ENCODE results near the gene JAKMIP2.

DNA sequence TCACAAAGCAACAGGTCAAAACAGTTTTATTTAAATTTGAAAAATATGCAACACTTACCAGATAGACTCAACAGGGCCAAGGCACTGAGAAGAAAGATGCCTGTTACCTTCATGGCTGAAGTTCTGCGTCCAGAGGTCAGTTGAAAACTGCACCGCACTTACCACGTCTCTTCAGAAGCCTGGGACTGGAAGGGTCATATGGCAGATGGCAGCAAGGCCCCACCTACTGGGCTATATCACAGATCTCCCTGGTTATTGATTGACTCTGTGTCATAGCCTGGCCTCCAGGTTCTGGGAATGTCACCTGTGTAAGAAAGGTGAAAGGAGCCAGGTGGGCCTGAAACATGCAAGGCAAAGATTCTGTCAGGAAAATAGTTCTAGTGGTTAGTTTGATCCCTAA is 48.9 kb upstream of the JAKMIP2 start, which contains the start of gene SPINK1:
- TF ChIP-seq POLR2A (IDR thresholded peaks at IDR 0.05) (no peak), POLR2AphosphoS5 (IDR thresholded peaks at IDR 0.05; ENCODE audit: insufficient read depth in 1 of 2, low read depth in 1 of 2) (no peak)
- TF ChIP-seq, protein P1, sequence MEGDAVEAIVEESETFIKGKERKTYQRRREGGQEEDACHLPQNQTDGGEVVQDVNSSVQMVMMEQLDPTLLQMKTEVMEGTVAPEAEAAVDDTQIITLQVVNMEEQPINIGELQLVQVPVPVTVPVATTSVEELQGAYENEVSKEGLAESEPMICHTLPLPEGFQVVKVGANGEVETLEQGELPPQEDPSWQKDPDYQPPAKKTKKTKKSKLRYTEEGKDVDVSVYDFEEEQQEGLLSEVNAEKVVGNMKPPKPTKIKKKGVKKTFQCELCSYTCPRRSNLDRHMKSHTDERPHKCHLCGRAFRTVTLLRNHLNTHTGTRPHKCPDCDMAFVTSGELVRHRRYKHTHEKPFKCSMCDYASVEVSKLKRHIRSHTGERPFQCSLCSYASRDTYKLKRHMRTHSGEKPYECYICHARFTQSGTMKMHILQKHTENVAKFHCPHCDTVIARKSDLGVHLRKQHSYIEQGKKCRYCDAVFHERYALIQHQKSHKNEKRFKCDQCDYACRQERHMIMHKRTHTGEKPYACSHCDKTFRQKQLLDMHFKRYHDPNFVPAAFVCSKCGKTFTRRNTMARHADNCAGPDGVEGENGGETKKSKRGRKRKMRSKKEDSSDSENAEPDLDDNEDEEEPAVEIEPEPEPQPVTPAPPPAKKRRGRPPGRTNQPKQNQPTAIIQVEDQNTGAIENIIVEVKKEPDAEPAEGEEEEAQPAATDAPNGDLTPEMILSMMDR (IDR thresholded peaks at IDR 0.05), result no peak
